Measurements from ENCODE around the gene BIVM.

The BIVM gene

DNA sequence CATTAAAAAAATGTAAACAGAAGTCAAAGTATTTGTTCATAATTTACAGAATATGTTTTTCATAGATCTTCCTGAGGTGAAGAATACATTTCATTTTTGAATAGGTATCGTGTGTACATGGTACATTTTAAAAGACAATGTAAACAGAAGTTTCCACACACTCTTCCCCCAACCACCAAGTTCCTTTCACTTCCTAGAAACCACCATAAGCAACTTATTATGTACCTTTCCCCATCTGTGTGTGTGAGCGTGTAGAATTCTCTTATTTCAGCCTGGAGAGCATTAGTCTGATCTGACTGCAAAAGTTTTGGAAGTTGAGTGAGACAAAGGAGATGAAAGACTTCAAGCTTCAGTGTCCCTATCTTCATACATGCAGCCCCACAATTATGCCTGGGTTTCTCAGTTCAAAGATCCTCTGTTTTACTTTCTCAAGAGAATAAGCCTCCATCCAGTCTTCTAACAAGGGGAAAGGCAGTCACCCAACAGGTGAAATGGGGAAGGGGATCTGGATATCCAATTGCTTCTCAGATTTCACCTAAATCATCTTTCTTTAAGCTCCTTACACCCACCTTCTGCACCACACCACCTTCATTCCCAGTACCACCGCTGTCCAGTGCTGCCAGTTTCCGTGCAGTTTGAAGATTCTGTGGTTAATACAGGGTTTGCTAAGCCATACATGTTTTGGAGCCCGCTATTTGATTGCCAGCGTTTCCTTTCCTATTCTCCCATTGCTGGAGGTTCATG is 27.4 kb upstream of the BIVM start (continued):
- no peak for TF ChIP-seq ZFP30 (CRISPR knock-in tag; IDR thresholded peaks at IDR 0.05)
- TF ChIP-seq TOX (CRISPR knock-in tag; IDR thresholded peaks at IDR 0.05; ENCODE audit: borderline replicate concordance) = no peak
- TF ChIP-seq RARB (CRISPR knock-in tag; IDR thresholded peaks at IDR 0.05) = no peak
- TF ChIP-seq OSR1 (CRISPR knock-in tag; IDR thresholded peaks at IDR 0.05) = no peak
- TF ChIP-seq ZC3H10 (CRISPR knock-in tag; IDR thresholded peaks at IDR 0.05) = no peak
- no peak for TF ChIP-seq ISL1 (CRISPR knock-in tag; IDR thresholded peaks at IDR 0.05)
- TF ChIP-seq TCF4 (CRISPR knock-in tag; IDR thresholded peaks at IDR 0.05; ENCODE audit: borderline replicate concordance) = no peak
- TF ChIP-seq PPARA (CRISPR knock-in tag; IDR thresholded peaks at IDR 0.05; ENCODE audit: borderline replicate concordance) = no peak

DNA sequence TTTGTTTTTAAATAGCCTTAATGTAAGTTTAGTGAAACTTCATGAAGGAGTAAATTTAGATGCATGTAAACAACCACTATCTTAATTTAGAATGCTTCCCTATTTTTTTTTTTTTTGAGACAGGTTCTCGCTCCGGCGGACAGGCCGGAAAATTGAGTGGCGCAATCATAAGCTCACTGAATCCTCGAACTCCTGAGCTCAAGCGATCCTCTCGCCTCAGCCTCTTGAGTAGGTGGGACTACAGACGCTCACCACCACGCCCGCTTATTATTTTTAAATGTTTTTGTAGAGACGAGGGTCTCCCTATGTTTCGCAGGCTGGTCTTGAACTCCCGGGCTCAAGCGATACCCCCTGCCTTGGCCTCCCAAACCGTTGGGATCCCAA is 26.9 kb upstream of the BIVM start:
- TF ChIP-seq ZC3H10 (CRISPR knock-in tag; IDR thresholded peaks at IDR 0.05) (no peak), ZFP30 (CRISPR knock-in tag; IDR thresholded peaks at IDR 0.05) (no peak), ZNF565 (CRISPR knock-in tag; conservative IDR thresholded peaks at IDR 0.05; ENCODE audit: low read depth) (no peak), ZNF70 (CRISPR knock-in tag; IDR thresholded peaks at IDR 0.05) (no peak), ZNF8 (CRISPR knock-in tag; IDR thresholded peaks at IDR 0.05) (no peak), GLIS3 (CRISPR knock-in tag; IDR thresholded peaks at IDR 0.05) (no peak), BACH2 (CRISPR knock-in tag; IDR thresholded peaks at IDR 0.05; ENCODE audit: borderline replicate concordance) (no peak), TOX (CRISPR knock-in tag; IDR thresholded peaks at IDR 0.05; ENCODE audit: borderline replicate concordance) (no peak), TCF4 (CRISPR knock-in tag; IDR thresholded peaks at IDR 0.05; ENCODE audit: borderline replicate concordance) (no peak), ARNTL (CRISPR knock-in tag; IDR thresholded peaks at IDR 0.05; ENCODE audit: borderline replicate concordance, low read depth) (no peak), PPARA (CRISPR knock-in tag; IDR thresholded peaks at IDR 0.05; ENCODE audit: borderline replicate concordance) (no peak)
- TF ChIP-seq, protein P1, sequence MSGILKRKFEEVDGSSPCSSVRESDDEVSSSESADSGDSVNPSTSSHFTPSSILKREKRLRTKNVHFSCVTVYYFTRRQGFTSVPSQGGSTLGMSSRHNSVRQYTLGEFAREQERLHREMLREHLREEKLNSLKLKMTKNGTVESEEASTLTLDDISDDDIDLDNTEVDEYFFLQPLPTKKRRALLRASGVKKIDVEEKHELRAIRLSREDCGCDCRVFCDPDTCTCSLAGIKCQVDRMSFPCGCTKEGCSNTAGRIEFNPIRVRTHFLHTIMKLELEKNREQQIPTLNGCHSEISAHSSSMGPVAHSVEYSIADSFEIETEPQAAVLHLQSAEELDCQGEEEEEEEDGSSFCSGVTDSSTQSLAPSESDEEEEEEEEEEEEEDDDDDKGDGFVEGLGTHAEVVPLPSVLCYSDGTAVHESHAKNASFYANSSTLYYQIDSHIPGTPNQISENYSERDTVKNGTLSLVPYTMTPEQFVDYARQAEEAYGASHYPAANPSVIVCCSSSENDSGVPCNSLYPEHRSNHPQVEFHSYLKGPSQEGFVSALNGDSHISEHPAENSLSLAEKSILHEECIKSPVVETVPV (CRISPR knock-in tag; IDR thresholded peaks at IDR 0.05) = no peak
- TF ChIP-seq, protein P2, sequence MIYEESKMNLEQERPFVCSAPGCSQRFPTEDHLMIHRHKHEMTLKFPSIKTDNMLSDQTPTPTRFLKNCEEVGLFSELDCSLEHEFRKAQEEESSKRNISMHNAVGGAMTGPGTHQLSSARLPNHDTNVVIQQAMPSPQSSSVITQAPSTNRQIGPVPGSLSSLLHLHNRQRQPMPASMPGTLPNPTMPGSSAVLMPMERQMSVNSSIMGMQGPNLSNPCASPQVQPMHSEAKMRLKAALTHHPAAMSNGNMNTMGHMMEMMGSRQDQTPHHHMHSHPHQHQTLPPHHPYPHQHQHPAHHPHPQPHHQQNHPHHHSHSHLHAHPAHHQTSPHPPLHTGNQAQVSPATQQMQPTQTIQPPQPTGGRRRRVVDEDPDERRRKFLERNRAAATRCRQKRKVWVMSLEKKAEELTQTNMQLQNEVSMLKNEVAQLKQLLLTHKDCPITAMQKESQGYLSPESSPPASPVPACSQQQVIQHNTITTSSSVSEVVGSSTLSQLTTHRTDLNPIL (CRISPR knock-in tag; IDR thresholded peaks at IDR 0.05; ENCODE audit: low read depth) = no peak

DNA sequence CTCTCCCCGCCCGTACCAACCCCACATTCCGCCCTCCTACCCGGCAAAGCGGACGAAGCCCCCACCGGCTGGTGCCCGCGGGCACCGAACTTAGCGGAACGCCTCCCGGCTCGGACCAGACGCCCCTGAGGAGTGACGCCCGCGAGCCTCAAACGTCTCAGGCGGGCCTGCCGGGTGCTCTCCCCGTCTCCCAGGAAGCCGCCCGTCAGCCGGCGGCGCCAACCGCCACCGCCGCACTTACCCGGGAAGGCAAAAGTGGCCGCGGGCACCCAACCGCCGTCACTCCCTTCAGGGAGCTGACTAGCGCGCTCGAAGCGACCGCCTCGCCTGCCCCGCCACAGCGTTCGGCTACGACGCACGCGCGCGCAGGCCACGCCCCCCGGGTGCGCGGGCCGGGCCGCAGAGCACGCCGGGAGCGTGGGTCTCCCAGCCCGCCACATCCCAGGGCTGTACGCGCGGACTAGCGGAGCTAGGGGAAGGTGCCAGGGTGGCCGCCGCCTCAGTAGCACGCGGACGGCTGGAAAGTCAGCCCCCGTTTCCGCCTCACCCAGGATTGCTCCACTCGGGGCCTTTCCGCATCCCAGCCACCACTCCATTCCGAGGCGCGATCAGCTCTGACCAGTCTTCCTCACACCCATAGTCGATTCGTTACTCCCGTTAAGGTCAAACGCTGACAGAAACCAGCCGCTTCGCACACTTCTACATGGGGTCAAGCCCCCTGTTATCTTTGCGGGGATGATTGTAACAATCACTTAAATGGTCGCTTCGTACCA is 25.3 kb upstream of the BIVM start, which contains the start of gene TEX30:
TEX30 (minus strand) TSS at position 346 of the 773 bp plus-strand sequence. CDS start 3,760 bp downstream, outside the sequence.
- ATAC-seq = peak; percentile 98
- no peak for TF ChIP-seq ARNTL (CRISPR knock-in tag; IDR thresholded peaks at IDR 0.05; ENCODE audit: borderline replicate concordance, low read depth)
- no peak for TF ChIP-seq BACH2 (CRISPR knock-in tag; IDR thresholded peaks at IDR 0.05; ENCODE audit: borderline replicate concordance)
- TF ChIP-seq ZNF8 (CRISPR knock-in tag; IDR thresholded peaks at IDR 0.05) = no peak
- TF ChIP-seq OSR1 (CRISPR knock-in tag; IDR thresholded peaks at IDR 0.05) = no peak
- no peak for TF ChIP-seq GLIS3 (CRISPR knock-in tag; IDR thresholded peaks at IDR 0.05)
- TF ChIP-seq CSDC2 (CRISPR knock-in tag; IDR thresholded peaks at IDR 0.05) = peak; percentile 44; the same call in 1 of the 2 replicates
- peak; percentile 60; the same call in 1 of the 2 replicates for TF ChIP-seq ZFP3 (CRISPR knock-in tag; IDR thresholded peaks at IDR 0.05)
- TF ChIP-seq, protein P3, sequence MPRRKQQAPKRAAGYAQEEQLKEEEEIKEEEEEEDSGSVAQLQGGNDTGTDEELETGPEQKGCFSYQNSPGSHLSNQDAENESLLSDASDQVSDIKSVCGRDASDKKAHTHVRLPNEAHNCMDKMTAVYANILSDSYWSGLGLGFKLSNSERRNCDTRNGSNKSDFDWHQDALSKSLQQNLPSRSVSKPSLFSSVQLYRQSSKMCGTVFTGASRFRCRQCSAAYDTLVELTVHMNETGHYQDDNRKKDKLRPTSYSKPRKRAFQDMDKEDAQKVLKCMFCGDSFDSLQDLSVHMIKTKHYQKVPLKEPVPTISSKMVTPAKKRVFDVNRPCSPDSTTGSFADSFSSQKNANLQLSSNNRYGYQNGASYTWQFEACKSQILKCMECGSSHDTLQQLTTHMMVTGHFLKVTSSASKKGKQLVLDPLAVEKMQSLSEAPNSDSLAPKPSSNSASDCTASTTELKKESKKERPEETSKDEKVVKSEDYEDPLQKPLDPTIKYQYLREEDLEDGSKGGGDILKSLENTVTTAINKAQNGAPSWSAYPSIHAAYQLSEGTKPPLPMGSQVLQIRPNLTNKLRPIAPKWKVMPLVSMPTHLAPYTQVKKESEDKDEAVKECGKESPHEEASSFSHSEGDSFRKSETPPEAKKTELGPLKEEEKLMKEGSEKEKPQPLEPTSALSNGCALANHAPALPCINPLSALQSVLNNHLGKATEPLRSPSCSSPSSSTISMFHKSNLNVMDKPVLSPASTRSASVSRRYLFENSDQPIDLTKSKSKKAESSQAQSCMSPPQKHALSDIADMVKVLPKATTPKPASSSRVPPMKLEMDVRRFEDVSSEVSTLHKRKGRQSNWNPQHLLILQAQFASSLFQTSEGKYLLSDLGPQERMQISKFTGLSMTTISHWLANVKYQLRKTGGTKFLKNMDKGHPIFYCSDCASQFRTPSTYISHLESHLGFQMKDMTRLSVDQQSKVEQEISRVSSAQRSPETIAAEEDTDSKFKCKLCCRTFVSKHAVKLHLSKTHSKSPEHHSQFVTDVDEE (CRISPR knock-in tag; IDR thresholded peaks at IDR 0.05) = no peak
- TF ChIP-seq RARB (CRISPR knock-in tag; IDR thresholded peaks at IDR 0.05) = no peak
- no peak for TF ChIP-seq ISL1 (CRISPR knock-in tag; IDR thresholded peaks at IDR 0.05)
- no peak for TF ChIP-seq ZC3H10 (CRISPR knock-in tag; IDR thresholded peaks at IDR 0.05)
- TF ChIP-seq, protein P4, sequence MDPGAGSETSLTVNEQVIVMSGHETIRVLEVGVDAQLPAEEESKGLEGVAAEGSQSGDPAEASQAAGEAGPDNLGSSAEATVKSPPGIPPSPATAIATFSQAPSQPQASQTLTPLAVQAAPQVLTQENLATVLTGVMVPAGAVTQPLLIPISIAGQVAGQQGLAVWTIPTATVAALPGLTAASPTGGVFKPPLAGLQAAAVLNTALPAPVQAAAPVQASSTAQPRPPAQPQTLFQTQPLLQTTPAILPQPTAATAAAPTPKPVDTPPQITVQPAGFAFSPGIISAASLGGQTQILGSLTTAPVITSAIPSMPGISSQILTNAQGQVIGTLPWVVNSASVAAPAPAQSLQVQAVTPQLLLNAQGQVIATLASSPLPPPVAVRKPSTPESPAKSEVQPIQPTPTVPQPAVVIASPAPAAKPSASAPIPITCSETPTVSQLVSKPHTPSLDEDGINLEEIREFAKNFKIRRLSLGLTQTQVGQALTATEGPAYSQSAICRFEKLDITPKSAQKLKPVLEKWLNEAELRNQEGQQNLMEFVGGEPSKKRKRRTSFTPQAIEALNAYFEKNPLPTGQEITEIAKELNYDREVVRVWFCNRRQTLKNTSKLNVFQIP (CRISPR knock-in tag; IDR thresholded peaks at IDR 0.05; ENCODE audit: borderline replicate concordance, low read depth) = no peak
- no peak for TF ChIP-seq ZNF565 (CRISPR knock-in tag; conservative IDR thresholded peaks at IDR 0.05; ENCODE audit: low read depth)

More for the DNA sequence above, 26.9 kb upstream of the BIVM start:
- no peak for ATAC-seq

Data from SK-N-SH treated with all-trans-retinoic acid at 6 μM for 48 hours (cell line).